Body of pancreas (tissue), 4 donors: ENCODE data around the gene ZC3H7B. TPM values are rescaled to one million over a fixed set of nuclear protein-coding genes. Genes with fewer than 3 reads are reported as not detected.

ENCODE experiments used
- ATAC-seq: fragments of 150-250 bp; one replicate; pipeline ENCODE4 v1.9.1; 2016
- DNase-seq, 4 donors: peaks; one replicate each; pipeline ENCODE4 v3.0.0-alpha.2; 2019
- H3K27ac ChIP-seq, 4 donors: fragments of 200-600 bp; sonication (generic); 1 replicate in 3 of 4; 2 replicates in 1 of 4; pipeline versions ENCODE4 v1.5.1 to v1.6.1; 2016 to 2019; ENCODE audit warnings: mild to moderate bottlenecking in 1 of 4, mixed read lengths in 1 of 4, moderate library complexity in 1 of 4
- H3K27me3 ChIP-seq, 2 donors: fragments of 200-600 bp; sonication (generic); one replicate each; pipeline ENCODE4 v1.6.0; 2016; ENCODE audit warnings: mild to moderate bottlenecking in 1 of 2
- H3K36me3 ChIP-seq, 2 donors: fragments of 200-600 bp; sonication (generic); replicated peaks in 1 of 2; 2 replicates each; pipeline ENCODE4 v1.5.1; 2016; ENCODE audit warnings: low read depth in 2 of 2; ENCODE audit not compliant: insufficient read depth in 1 of 2
- H3K4me1 ChIP-seq: fragments of 200-600 bp; sonication (generic); one replicate; pipeline ENCODE4 v1.6.0; 2016
- H3K4me3 ChIP-seq, 2 donors: fragments of 200-600 bp; sonication (generic); 1 replicate in 1 of 2; 2 replicates in 1 of 2; pipeline ENCODE4 v1.5.1; 2016 to 2019
- H3K9me3 ChIP-seq, 3 donors: fragments of 200-600 bp; sonication (generic); 1 replicate in 2 of 3; 2 replicates in 1 of 3; pipeline ENCODE4 v1.5.1; 2016
- CTCF ChIP-seq, 7 experiments: fragments of 450-650 bp in 4 of 7; fragments of 200-600 bp in 3 of 7; sonication (generic) in 3 of 7; IDR thresholded peaks; one replicate each; pipeline ENCODE4 v1.5.1; 2016 to 2019; ENCODE audit warnings: antibody characterized with exemption in 7 of 7
- POLR2A ChIP-seq, 3 donors: fragments of 450-650 bp; IDR thresholded peaks; one replicate each; pipeline ENCODE4 v1.6.1; 2016; ENCODE audit warnings: antibody characterized with exemption in 3 of 3, mild to moderate bottlenecking in 2 of 3
- WGBS, 2 donors: methylation state at CpG; one replicate each; pipeline ENCODE4 v1.1.5; 2017; 5-methylcytosine and 5-hydroxymethylcytosine counted together
- intact Hi-C: fragments of 100-400 bp; cut with DNase I; formaldehyde crosslinking; loops from one replicate; pipeline ENCODE4 v1.15.1; 2023
- total RNA-seq, 2 donors: library from RNA; depleted of rRNA; stranded (reverse); fragments of >200 nt; gene quantifications; one replicate each; pipeline ENCODE4 v1.1.0, GENCODE V29; 2016

Gene ZC3H7B
- total RNA-seq, 2 donors from 2014 or later = 29.8 to 34.3 TPM

GRCh38 chr22:41332217-41332939 is 31.1 kb downstream of the ZC3H7B start:
- DNase-seq (no peak), ATAC-seq (no peak)
- intact Hi-C loops = no loop called here
- peaks cover 8 to 18% of the 10 kb centered on the region in 2 donors for H3K36me3 ChIP-seq
- 94% methylated on average over 15 of the region's 15 CpGs for WGBS, 2 donors
- H3K4me1 ChIP-seq = no peaks in the 10 kb centered on the region
- no peak overlapping the region for H3K27ac ChIP-seq
- no peak for TF ChIP-seq POLR2A (IDR thresholded peaks at IDR 0.05)
- TF ChIP-seq CTCF (IDR thresholded peaks at IDR 0.05) = no peak
- no peaks in the 10 kb centered on the region for H3K9me3 ChIP-seq
- no peak overlapping the region for H3K4me3 ChIP-seq
- no peaks in the 10 kb centered on the region for H3K27me3 ChIP-seq

- Histone ChIP-seq H3K27ac (no peak overlapping the region), H3K4me3 (no peak overlapping the region), H3K4me1 (no peaks in the 10 kb centered on the region), H3K27me3 (no peaks in the 10 kb centered on the region), H3K36me3 (peaks cover 8 to 16% of the 10 kb centered on the region in 2 donors), H3K9me3 (no peaks in the 10 kb centered on the region)
- TF ChIP-seq POLR2A (IDR thresholded peaks at IDR 0.05) (no peak), CTCF (IDR thresholded peaks at IDR 0.05) (no peak)
- intact Hi-C loops = no loop called here
- no peak for ATAC-seq
- DNase-seq = no peak
- 90 to 97% methylated on average over 3 of the region's 3 CpGs for WGBS, 2 donors
These were observed 32.5 kb downstream of the ZC3H7B start for GRCh38 chr22:41333806-41334205.

GRCh38 chr22:41334215-41334614 is 32.9 kb downstream of the ZC3H7B start:
- TF ChIP-seq CTCF (IDR thresholded peaks at IDR 0.05) (no peak), POLR2A (IDR thresholded peaks at IDR 0.05) (no peak)
- DNase-seq (no peak), ATAC-seq (no peak)
- Histone ChIP-seq H3K9me3 (no peaks in the 10 kb centered on the region), H3K4me1 (no peaks in the 10 kb centered on the region), H3K36me3 (peaks cover 8 to 21% of the 10 kb centered on the region in 2 donors), H3K4me3 (no peak overlapping the region), H3K27me3 (no peaks in the 10 kb centered on the region), H3K27ac (no peak overlapping the region)
- intact Hi-C loops = no loop called here
- 46 to 51% methylated on average over 3 of the region's 3 CpGs for WGBS, 2 donors

- Histone ChIP-seq H3K4me3 (no peak overlapping the region), H3K36me3 (peaks cover 8 to 17% of the 10 kb centered on the region in 2 donors), H3K4me1 (no peaks in the 10 kb centered on the region), H3K9me3 (no peaks in the 10 kb centered on the region), H3K27me3 (no peaks in the 10 kb centered on the region), H3K27ac (no peak overlapping the region)
- ATAC-seq (no peak), DNase-seq (no peak)
- intact Hi-C loops = no loop called here
- TF ChIP-seq CTCF (IDR thresholded peaks at IDR 0.05) (no peak), POLR2A (IDR thresholded peaks at IDR 0.05) (no peak)
- 95 to 97% methylated on average over 8 to 11 of the region's 11 CpGs for whole genome bisulfite sequencing, 2 donors
These were observed 33.8 kb downstream of the ZC3H7B start for GRCh38 chr22:41334951-41335635.
